HG03097 (cell line): ENCODE data around the gene RXRB.

ENCODE experiments used
- ATAC-seq: cut with Tn5 transposase; IDR thresholded peaks from one replicate; pipeline ENCODE4 v1.9.1; 2021; ENCODE audit not compliant: unreplicated experiment, low FRiP score

The RXRB gene

DNA sequence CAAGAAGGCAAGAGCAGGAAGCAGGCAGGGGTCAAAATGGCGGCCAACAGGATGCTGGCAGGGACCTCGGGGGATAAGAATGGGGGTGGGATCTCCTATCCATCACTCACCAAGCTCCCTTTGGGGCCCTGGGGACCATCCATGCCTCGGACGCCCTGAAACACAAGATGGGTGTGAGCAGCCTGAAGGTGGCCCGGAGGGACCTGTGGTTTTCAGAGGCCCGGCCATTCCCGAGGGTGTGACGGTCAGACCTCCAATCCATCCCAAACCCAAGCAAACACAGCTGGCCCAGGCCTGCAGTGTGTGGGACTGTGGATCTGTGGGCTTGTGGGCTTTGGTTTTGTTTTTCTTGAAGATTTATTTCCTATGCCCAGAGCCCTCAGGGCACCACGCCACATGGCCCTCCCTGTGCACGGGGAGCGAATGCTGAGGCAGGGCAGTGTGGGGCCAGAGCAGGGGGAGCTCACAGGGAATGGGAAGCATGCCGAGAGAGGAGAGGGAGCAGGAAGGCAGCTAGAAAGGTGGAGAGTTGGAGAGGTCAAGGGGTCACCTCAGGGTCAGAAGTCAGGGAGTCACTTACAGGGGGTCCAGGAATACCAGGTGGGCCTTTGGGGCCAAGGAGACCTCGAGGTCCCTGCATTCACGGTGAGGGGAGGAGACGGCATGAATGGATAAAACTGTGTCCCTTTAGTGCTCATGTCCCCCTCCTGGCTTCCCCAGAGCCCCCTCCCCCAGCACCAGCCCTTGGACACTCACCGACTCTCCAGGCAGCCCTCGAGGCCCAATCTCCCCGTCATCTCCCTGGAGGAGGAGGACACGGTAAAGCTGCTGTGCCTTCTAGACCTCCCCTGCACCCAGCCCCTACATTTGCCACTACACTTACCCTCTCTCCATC lies 22.7 kb downstream of the RXRB start:
- ATAC-seq = no peak

DNA sequence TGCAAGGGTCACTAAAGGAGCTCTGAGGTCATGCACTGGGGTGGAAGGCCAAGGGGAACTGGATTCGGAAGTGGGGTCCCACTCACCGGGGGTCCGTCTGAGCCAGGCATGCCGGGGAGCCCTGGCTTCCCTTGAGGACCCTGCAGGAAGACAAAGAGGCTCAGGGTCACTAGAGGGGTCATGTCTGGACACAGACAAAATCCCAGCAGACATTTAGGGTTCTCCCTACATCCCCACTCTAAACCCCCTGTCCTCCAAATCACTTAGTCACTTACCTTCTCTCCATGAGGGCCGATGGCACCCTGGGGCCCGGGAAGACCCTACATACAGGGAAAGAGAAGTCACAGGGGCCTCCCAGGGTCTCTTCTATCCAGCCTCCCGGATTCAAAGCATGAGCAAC lies 23.6 kb downstream of the RXRB start:
- ATAC-seq = no peak

DNA sequence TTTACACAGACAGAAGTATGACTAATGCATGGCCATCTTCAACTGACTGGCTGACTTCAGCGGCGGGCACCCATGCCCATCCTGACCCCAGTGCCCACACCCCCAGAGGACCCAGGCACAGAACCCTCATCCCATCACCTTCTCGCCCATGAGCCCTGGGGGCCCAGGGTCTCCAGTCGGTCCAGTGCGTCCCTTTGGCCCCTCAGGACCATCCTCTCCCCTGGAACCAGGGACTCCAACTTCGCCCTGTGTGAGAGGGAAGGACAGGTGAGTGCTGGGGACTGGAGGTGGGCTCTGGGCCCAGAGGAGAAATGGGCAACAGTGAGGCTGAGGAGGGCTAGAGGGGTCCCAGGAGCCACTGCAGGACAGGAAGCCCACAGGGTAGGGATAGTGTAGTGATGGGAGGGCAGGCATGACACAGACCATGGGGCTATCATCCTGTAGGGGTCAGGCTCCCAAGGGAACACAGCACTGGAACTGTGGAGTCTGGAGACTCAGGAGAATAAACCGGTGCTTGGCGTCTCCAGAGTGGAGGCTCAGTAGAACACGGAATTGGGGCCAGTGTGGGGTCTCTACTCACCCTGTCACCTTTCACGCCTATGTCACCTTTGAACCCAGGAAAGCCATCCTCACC lies 24.9 kb downstream of the RXRB start:
- no peak for ATAC-seq

DNA sequence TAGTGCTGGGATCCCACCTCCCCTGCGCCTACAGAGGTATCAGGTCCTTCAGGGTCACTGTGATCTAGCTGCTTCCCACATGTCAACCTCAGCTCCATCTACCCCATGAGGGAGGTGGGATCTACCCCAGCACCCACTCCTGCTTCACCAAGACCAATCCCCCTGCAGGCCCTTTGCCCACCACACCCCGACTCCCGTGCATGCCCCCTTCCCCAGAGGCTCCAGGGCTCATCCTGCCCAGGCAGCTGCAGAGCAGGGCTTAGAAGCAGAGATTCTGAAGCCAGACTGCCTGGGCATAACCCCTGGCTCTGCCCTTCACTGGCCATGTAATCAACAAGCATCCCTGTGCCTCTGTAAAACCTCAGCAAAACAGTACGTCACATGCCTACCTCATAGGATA lies 25.7 kb downstream of the RXRB start:
- ATAC-seq = no peak

DNA sequence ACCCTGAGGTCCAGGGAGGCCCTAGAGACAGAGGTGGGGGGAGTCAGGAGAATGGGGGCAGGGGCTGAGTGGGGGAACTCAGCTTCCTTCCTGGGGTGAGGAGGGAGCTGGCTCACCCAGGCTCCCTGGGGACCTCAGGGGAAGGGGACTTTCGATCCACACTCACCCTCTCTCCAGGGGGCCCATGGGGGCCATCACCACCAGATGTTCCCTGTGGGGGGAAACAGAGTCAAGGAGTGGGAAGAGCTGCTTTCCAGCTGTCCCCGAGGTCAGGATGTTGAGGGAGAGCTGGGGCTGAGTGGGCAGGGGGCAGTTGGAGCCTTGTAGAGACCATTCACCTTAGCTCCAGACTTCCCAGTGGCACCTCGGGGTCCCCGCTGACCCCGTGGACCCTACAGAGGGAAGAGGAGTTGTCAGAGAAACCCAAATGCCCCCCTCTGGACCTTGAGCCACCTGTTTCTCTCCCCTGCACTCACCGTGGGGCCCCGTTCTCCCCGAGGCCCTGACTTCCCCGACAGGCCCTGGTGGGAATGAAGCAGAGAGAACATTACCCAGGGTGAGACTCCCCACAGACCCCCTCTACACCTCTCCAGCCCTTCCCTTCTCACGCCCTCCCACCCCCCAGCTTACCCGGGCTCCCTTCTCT lies 26.8 kb downstream of the RXRB start:
- ATAC-seq = no peak

DNA sequence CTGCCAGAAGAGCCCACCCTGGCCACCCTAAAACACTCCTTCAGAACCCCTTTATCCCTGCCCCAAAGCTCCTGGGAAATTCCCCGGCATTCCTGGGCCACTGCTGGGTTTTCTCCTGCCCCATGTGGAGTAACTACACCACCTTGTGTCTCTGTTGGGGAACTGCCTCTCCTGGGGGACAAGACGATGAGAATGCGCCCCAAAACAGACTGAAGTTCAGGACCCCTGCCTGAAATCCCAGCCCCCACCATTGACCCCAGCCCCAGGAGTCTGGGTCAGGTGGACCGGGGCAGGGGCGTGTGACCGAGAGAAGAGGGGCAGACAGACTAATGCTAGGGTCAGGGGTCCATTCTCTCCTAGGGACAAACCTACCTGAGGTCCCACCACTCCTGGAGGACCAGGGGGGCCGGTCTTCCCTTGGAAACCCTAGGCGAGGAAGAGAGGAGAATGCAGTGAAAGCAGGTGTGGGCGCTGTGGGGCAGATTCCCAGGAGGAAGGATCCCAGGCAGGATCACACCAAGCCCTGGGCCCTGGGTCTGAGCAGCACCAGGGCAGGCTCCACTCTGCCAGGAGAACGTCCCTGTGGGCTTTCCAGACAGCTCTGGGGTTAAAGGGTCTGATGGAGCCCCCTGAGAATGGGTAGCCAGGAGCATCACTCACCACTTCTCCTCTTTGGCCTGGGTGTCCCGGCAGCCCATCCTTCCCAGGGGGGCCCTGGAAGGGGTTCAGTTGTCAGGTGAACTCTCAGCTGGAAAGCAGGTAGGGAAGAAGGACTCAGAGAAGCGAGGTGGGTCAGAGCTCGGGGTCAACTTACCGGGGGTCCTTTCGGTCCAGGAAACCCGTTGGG lies 27.6 kb downstream of the RXRB start:
- ATAC-seq = no peak

DNA sequence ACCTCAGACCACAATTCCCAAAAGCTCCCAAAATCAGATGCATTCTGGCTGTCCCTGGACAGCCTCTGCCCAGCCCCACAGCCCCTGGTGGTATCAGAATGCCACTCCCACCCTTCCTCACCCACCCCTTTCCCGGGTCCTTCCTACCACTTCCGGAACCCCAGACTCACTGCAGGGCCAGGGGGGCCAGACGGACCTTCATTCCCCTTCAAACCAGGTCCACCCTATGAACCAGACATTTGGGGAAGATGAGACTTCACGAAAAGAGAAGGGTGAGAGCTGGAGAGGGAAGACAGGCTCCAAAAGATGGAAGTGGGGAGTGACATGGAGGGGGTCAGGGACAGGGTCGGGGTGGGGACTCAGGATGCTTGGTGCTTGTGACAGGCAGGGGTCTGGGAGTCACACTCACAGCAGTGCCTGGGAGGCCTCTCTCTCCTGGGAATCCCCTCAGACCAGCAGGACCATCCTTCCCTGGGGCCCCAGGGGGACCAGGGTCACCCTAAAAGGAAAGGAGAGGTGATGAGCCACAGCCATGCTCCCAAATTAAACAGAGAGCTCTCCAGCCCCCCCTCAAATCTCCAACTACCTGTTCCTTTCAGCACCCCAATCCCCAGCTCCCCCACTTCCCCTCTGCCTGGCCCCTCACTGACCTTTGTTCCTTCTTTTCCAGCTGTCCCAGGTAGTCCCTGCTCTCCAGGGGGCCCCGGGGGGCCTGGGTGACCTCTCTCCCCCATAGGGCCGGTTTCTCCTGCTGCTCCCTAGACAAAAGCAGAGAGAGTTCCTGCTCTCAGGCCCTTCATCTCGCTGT lies 28.4 kb downstream of the RXRB start:
- no peak for ATAC-seq

DNA sequence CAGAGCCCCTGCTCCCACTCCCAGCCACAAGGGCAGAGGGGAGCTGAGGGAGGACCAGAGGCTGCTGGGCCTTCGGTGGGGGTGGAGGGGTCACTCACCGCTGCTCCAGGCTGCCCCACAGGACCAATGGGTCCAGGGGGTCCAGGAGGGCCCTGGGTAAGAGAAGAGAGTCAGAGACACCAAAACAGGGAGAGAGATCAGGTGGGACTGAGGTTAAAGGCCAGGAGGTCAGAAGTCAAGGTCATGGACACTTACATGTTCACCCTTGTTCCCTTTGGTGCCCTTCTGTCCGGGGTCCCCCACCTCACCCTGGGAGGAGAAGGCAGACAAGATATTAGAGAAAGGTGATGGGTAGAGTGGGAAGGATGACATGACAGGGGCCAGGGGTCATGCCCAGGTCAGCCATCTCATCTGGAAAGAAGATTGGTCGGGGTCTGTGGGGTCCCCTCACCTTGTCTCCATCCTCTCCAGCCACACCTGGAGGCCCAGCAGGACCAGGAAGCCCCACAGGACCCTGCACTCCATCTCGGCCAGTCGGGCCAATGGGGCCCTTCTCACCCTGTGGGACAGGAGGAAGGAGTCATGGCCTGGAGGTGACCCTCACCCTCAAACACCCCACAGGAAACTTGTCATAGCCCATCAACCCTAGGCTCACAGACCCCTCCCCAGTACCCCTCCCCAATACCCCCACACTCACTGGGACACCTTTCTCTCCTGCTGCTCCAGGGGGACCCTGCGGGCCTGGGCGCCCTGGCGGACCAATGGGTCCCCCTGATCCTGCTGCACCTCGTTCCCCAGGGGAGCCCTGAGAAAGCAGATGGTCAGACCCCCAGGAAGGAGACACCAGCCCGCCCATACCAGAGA lies 29.2 kb downstream of the RXRB start:
- no peak for ATAC-seq

DNA sequence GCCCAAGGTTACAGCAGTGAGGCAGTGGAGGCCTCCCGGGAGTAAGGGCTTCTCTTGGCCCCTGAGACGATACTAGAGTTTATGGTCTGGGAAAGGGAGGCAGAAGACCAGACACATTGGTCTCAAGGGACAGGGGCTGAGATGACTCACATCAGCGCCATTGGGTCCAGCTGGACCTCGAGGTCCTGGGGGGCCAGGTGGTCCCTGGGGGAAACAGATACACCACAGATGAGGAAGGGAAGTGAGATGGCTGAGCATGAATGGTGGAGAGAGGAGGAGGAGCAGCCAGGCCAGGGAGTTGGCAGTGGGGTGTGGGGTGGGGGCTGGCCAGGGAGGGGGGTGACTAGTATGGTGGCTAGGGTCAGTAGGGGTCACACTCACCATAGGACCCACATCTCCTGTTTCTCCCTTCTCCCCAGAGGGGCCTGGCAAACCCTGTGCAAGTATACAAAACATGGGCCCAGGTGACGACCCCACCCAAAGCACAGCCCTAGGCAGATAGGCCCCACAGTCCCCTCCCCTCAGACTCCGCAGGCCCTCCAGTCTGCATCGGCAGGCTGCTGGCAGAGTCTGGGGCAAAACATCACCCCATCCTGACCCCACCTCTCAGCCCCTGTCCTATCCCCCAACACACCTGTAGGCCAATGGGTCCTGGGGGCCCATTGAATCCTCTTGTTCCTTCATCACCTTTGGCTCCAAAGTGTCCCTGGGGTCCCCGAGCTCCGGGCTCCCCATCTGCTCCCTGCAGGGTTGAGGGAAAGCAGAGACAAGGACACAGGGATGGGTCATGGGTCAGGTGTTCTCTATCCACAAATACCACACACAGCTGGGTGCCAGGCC lies 30.1 kb downstream of the RXRB start:
- ATAC-seq = no peak

DNA sequence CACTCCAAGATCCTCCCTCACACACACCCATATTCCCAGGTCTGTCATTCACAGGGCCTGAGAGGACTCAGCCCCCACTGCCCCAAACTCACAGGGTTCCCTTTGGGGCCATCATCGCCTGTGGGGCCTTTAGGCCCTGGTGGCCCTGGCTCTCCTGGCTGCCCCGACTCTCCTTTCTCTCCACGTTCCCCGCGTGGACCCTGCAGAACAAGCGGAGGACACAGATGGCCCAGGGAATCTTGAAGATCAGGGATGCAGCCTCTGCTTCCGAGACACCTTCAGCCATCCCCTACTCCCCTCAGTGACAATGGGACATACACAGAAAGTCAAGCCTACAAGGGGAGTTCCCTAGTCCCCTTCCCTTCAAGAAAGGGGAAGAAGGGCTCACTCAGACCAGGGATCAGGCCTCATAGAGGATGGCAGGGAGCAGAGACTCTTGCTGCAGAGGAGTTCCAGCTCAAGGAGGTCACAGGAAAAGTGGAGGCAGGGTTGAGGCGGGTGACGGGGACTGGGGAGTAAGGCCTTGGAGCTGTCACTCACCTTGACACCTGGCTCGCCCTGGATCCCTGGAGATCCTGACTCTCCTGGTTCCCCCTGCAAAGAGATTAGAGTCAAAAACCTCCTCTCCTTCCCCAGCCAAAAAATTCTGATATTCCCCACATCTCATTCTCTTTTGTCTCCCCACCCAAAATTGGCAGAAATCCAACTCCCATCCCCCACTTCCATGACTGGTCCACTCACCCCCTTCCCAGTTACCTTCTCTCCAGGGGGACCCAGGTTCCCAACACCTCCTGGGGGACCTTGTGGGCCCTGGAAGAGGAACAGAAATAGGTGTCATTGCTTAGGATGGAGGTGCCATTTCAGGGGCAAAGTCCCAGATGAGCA lies 30.9 kb downstream of the RXRB start:
- no peak for ATAC-seq

DNA sequence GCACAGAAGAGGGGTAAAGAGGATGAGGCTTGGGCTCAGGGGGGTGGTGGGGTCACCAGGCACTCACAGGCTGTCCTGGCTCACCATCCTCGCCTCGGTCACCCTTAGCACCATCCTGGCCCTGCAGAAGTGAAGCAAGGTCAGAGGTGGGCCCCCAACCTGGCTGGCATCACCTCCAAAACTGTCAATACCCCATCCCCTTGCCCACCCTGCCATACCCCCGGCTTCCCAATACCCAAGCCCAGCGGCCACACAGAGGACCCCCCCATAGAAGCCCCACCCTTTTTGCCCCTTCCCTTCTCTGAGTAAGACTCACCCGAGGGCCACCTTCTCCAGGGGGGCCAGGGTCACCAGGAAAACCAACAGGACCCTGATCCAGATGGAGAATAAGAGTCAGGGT lies 31.8 kb downstream of the RXRB start:
- ATAC-seq = no peak

DNA sequence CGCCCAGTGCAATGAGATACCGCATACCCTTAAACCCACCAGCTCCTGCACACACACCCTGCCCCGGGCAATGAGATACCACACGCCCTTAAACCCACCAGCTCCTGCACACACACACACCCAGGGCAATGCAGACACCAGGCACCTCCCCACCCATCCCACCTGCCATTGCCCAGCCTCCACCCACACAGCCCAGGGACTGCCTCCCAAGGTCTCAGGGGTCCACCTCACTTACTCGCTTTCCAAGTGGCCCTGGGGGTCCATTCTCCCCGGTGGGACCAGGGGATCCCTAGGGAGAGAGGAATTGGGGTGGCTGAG lies 32.2 kb downstream of the RXRB start:
- ATAC-seq = no peak

DNA sequence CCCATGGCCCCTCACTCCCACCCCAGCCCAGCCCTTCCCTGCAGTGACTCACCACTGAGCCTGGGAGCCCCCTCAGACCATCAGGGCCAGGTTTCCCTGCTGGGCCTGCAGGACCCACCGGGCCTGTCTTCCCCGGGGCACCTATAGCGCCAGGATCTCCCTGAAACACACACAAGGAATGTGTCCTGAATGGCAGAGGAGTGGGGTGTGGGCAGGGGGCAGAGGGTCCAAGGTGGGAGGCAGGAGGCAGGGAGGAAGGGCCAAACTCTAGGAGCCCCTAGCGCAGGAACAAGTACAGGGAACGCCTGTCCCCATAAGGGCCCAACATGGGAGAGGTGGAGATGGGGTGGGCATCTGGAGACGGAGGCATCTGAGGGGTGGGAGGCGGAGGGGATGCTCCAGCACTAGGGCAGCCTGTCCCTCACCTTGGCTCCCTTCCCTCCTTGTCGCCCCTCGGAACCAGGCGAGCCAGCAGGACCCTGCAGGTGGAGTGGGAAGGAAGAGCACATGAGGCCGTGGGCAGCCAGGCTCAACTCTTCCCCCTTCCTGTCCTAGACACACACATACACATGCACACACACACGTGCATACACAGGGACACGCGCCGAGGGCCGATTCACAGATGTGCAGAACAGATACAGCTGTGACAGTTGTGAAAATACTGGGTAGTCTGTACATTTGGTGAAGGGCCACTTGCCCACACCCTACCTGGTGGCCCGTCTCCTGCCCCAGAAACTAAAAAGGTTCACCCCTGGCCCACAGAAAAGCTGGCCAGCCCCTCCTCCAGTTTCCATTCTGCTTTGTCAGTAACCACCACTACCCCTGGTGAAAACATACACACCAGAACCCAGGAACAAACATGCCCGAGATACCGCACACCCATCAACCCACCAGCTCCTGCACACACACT lies 32.8 kb downstream of the RXRB start:
- ATAC-seq = no peak

DNA sequence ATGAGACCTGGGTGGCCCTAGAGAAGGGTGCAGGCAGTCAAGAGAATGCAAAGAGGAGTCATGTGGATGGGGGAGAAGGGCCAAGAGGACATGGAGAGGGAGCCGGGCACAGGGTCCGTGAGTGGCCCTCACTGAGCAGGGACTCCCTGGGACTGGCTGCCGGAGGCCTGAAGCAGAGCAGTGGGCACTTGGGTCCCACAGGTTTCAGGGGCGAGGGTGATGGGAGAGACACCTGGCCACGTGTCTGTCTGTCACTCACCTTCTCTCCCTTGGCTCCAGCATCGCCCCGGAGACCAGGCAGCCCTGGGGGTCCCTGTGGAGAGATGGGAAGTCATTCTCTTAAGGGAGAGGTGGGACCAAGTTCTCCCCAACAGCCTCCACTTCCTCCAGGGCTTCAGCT lies 33.7 kb downstream of the RXRB start:
- ATAC-seq = no peak

DNA sequence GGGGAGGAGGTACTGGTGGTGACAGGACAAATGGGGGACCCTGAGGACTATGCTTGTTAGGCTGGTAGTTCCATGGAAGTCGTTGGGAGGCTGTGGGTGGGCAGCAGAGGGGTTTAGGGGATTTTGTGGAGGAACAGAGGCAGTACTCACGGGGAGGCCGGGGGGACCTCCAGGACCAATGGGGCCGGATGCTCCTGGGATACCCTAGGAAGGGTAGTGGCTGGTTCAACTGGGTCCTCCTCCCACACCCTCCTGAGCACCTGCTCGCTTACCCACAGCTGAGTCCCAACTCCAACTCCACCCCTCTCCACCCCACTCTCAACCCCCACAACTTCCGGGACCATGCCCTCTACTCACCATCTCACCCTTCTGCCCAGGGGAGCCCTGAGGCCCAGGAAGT lies 34.1 kb downstream of the RXRB start:
- no peak for ATAC-seq

DNA sequence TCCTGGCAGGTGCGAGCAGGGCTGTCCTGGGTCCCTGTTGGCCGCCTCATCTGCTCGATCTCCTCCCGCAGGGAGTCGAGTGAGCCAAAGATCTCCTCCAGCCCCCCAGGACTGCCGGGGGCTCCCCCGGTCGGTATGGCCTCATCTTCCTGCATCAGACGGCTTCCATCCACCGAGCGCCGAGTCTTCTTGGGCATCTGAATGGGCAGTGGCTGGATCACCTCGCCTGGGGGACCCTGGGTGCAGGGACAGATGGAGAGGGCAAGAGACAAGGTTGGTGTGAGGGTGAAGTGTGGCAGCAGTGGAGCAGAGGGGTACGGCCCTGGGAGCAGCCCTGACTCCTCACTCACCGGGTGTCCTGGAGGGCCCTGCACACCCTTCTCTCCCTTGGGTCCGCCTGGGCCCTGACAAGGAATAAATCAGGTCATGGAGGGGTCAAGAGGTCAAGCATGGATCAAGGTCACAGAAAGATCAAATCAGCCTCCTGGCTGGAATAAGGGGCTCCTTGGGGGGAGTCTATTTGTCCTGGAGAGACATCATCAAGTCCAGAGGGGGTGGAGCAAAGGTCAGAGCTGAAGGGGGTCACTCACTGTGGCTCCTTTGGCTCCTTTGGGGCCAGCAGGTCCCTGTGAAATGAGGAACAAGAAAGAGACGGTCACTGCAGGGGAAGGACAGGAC lies 34.7 kb downstream of the RXRB start:
- no peak for ATAC-seq
